ENCODE data around the gene CDH12.
"Not testable (repeated sequence)": the region's sequence is repeated elsewhere in the genome, so short reads cannot be mapped to it uniquely, and the experiment has no call there.

DNA sequence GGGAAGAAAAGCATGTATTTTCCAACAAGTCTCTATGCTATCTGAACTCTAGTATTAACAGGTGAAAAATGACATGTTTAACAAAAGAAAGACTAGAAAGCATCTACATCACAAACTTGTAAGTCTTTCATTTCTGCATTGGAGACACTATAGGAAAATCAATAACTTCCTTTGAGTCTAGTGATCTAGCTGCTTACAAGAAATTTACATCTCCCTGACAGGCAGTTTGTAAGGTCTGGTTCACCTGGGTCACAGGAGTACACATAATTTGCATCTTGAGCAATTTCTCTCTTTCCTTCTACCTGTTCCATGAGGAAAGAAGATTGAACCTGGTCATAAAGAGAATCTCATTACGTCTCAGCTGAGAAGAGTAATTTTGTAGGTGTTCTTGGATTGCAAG is 696.2 kb downstream of the CDH12 start:
- not testable (repeated sequence) for TF ChIP-seq POLR2A, POLR2AphosphoS5 (IDR thresholded peaks at IDR 0.05)
